ENCODE results near the gene NOVA1. TPM values are rescaled to one million over a fixed set of nuclear protein-coding genes. Genes with fewer than 3 reads are reported as not detected.

Gene NOVA1
- total and polyA plus RNA-seq, 2 experiments from 2014 or later: 0.32 to 1.6 TPM

GRCh38 chr14:26402126-26402525 is 195.7 kb downstream of the NOVA1 start:
- 70 to 82% methylated on average over 2 of the region's 2 CpGs for WGBS, 2 experiments (ENCODE audit: low coverage in 1 of 2, low lambda C conversion rate in 2 of 2, missing lambda C conversion rate in 2 of 2)
- in situ Hi-C loops (cut with MboI): no loop called here

GRCh38 chr14:26401179-26401968 is 196.5 kb downstream of the NOVA1 start:
- 77 to 84% methylated on average over 11 of the region's 11 CpGs for WGBS, 2 experiments (ENCODE audit: low coverage in 1 of 2, low lambda C conversion rate in 2 of 2, missing lambda C conversion rate in 2 of 2)

More at GRCh38 chr14:26402126-26402525, 195.7 kb downstream of the NOVA1 start:
- no peak overlapping the region for H3K4me3 ChIP-seq
- no peaks in the 10 kb centered on the region for H4K20me1 ChIP-seq (ENCODE audit: insufficient read depth)
- no peaks in the 10 kb centered on the region for H3K9me3 ChIP-seq (ENCODE audit: low read depth)
- H3K4me1 ChIP-seq (ENCODE audit: insufficient read depth): no peaks in the 10 kb centered on the region
- no peaks in the 10 kb centered on the region for H3K9me2 ChIP-seq (ENCODE audit: insufficient read depth)
- H3K36me3 ChIP-seq (ENCODE audit: low read depth): no peaks in the 10 kb centered on the region
- no peak overlapping the region for H2AFZ ChIP-seq
- no peak overlapping the region for H3K4me2 ChIP-seq (ENCODE audit: unreplicated experiment)
- no peaks in the 10 kb centered on the region for H3K79me2 ChIP-seq (ENCODE audit: insufficient read depth)
- no peaks in the 10 kb centered on the region; the same call in 1 of the 2 replicates for H3K27me3 ChIP-seq (replicated peaks; ENCODE audit: insufficient read depth)
- H3K9ac ChIP-seq: no peak overlapping the region
- H3K27ac ChIP-seq: no peak overlapping the region
- DNase-seq: no peak
- no peaks in the 10 kb centered on the region for H3F3A ChIP-seq (ENCODE audit: insufficient read depth)
- TF ChIP-seq EZH2 (IDR thresholded peaks at IDR 0.05; ENCODE audit: insufficient read depth, poor library complexity, severe bottlenecking) (no peak), EZH2phosphoT487 (IDR thresholded peaks at IDR 0.05; ENCODE audit: insufficient read depth, low read depth) (no peak)

GRCh38 chr14:26400373-26400772 is 197.5 kb downstream of the NOVA1 start:
- 31 to 32% methylated on average over 1 of the region's 1 CpG for WGBS, 2 experiments (ENCODE audit: low coverage in 1 of 2, low lambda C conversion rate in 2 of 2, missing lambda C conversion rate in 2 of 2)
- Histone ChIP-seq H3K9ac (no peak overlapping the region), H3K79me2 (ENCODE audit: insufficient read depth) (no peaks in the 10 kb centered on the region), H3K4me1 (ENCODE audit: insufficient read depth) (no peaks in the 10 kb centered on the region), H3K4me2 (ENCODE audit: unreplicated experiment) (no peak overlapping the region), H2AFZ (no peak overlapping the region), H3K36me3 (ENCODE audit: low read depth) (no peaks in the 10 kb centered on the region), H4K20me1 (ENCODE audit: insufficient read depth) (no peaks in the 10 kb centered on the region), H3F3A (ENCODE audit: insufficient read depth) (no peaks in the 10 kb centered on the region), H3K27me3 (replicated peaks; ENCODE audit: insufficient read depth) (no peaks in the 10 kb centered on the region; the same call in 1 of the 2 replicates), H3K4me3 (no peak overlapping the region), H3K9me2 (ENCODE audit: insufficient read depth) (no peaks in the 10 kb centered on the region), H3K9me3 (ENCODE audit: low read depth) (no peaks in the 10 kb centered on the region), H3K27ac (no peak overlapping the region)
- DNase-seq: no peak
- no peak for TF ChIP-seq EZH2 (IDR thresholded peaks at IDR 0.05; ENCODE audit: insufficient read depth, poor library complexity, severe bottlenecking)
- TF ChIP-seq EZH2phosphoT487 (IDR thresholded peaks at IDR 0.05; ENCODE audit: insufficient read depth, low read depth): no peak
- in situ Hi-C loops (cut with MboI): no loop called here

More at GRCh38 chr14:26401179-26401968, 196.5 kb downstream of the NOVA1 start:
- no peak overlapping the region for H3K4me3 ChIP-seq
- H2AFZ ChIP-seq: no peak overlapping the region
- no peaks in the 10 kb centered on the region for H4K20me1 ChIP-seq (ENCODE audit: insufficient read depth)
- no peaks in the 10 kb centered on the region for H3K4me1 ChIP-seq (ENCODE audit: insufficient read depth)
- H3K4me2 ChIP-seq (ENCODE audit: unreplicated experiment): no peak overlapping the region
- no peaks in the 10 kb centered on the region for H3K9me3 ChIP-seq (ENCODE audit: low read depth)
- H3K36me3 ChIP-seq (ENCODE audit: low read depth): no peaks in the 10 kb centered on the region
- H3K27me3 ChIP-seq (replicated peaks; ENCODE audit: insufficient read depth): no peaks in the 10 kb centered on the region; the same call in 1 of the 2 replicates
- DNase-seq: no peak
- H3K79me2 ChIP-seq (ENCODE audit: insufficient read depth): no peaks in the 10 kb centered on the region
- in situ Hi-C loops (cut with MboI): no loop called here
- H3K27ac ChIP-seq: no peak overlapping the region
- H3K9me2 ChIP-seq (ENCODE audit: insufficient read depth): no peaks in the 10 kb centered on the region
- no peak for TF ChIP-seq EZH2 (IDR thresholded peaks at IDR 0.05; ENCODE audit: insufficient read depth, poor library complexity, severe bottlenecking)
- no peak for TF ChIP-seq EZH2phosphoT487 (IDR thresholded peaks at IDR 0.05; ENCODE audit: insufficient read depth, low read depth)
- no peaks in the 10 kb centered on the region for H3F3A ChIP-seq (ENCODE audit: insufficient read depth)
- H3K9ac ChIP-seq: no peak overlapping the region

GRCh38 chr14:26398616-26399015 is 199.2 kb downstream of the NOVA1 start:
- Histone ChIP-seq H3K4me2 (ENCODE audit: unreplicated experiment) (no peak overlapping the region), H4K20me1 (ENCODE audit: insufficient read depth) (no peaks in the 10 kb centered on the region)
- in situ Hi-C loops (cut with MboI): no loop called here

More at GRCh38 chr14:26398616-26399015, 199.2 kb downstream of the NOVA1 start:
- Histone ChIP-seq H3K36me3 (ENCODE audit: low read depth) (no peaks in the 10 kb centered on the region), H3K27me3 (replicated peaks; ENCODE audit: insufficient read depth) (no peaks in the 10 kb centered on the region; the same call in 1 of the 2 replicates), H2AFZ (no peak overlapping the region), H3K4me3 (no peak overlapping the region), H3K9me3 (ENCODE audit: low read depth) (no peaks in the 10 kb centered on the region), H3F3A (ENCODE audit: insufficient read depth) (no peaks in the 10 kb centered on the region), H3K9me2 (ENCODE audit: insufficient read depth) (no peaks in the 10 kb centered on the region), H3K4me1 (ENCODE audit: insufficient read depth) (no peaks in the 10 kb centered on the region), H3K79me2 (ENCODE audit: insufficient read depth) (no peaks in the 10 kb centered on the region), H3K27ac (no peak overlapping the region), H3K9ac (no peak overlapping the region)
- TF ChIP-seq EZH2 (IDR thresholded peaks at IDR 0.05; ENCODE audit: insufficient read depth, poor library complexity, severe bottlenecking): no peak
- no peak for TF ChIP-seq EZH2phosphoT487 (IDR thresholded peaks at IDR 0.05; ENCODE audit: insufficient read depth, low read depth)
- no peak for DNase-seq
